HG02884 (cell line): ENCODE data around the gene TNRC6B.
"Not testable (repeated sequence)": the region's sequence is repeated elsewhere in the genome, so short reads cannot be mapped to it uniquely, and the experiment has no call there.

ENCODE experiments used
- ATAC-seq: cut with Tn5 transposase; IDR thresholded peaks from one replicate; pipeline ENCODE4 v1.9.1; 2021; ENCODE audit warnings: mild to moderate bottlenecking, moderate library complexity; ENCODE audit not compliant: unreplicated experiment

The TNRC6B gene

DNA sequence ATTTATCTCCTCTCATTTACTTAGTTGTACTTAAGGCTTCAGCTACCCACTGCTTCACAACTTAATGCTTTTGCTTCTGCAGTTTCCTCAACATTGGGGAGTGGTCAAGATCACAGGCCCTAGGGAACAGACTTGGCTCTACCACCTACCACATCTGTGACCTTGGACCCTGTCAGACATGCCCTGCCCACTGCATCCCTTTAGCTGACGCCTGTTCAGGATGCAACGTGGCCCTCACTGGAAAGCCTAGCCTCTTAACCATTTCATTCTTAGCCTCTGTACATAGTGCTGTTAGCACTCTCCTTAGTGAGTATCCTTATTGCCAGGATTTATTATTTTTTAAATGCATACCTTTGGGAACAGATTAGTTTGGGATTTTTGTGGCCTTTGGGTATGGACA is 34.4 kb downstream of the TNRC6B start:
- ATAC-seq: no peak

DNA sequence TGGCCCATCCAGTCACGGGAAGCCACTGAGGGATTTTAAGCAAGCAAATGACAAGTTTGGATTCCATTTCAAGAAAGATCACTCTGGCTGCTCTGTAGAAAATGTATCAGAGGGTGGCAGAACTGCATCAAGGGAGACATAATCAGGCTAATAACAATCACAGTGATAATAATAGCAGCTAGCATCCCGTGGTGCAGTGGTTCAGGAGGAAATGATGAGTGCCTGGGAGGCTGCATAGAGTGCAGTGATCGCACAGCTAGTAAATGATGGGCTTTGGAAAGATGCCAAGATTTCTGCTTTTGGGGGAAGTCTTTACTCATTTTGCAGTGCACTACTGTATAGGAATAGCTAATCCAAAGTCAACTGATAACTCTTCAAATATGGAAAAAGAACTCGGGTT is 35.8 kb downstream of the TNRC6B start:
- no peak for ATAC-seq

DNA sequence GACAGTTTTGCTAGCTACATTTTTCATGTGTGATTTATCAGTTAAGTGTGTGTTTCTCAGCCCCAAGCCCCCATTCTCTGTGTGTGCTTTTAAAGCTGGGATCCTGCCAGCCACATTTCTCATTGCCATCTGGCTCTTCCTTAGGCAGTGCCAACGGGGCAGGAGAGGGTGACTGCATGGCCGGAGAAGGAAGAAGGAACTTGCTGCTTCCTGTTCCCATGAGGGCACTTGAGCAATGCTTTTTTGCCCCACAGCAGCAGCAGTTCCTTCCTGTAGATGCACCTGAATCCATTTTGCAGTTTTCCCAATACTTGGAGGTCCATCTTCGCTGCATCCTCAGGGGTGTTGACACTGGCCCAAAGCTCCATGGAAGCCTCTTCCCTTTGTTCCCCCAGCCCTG is 37.5 kb downstream of the TNRC6B start:
- ATAC-seq: no peak

DNA sequence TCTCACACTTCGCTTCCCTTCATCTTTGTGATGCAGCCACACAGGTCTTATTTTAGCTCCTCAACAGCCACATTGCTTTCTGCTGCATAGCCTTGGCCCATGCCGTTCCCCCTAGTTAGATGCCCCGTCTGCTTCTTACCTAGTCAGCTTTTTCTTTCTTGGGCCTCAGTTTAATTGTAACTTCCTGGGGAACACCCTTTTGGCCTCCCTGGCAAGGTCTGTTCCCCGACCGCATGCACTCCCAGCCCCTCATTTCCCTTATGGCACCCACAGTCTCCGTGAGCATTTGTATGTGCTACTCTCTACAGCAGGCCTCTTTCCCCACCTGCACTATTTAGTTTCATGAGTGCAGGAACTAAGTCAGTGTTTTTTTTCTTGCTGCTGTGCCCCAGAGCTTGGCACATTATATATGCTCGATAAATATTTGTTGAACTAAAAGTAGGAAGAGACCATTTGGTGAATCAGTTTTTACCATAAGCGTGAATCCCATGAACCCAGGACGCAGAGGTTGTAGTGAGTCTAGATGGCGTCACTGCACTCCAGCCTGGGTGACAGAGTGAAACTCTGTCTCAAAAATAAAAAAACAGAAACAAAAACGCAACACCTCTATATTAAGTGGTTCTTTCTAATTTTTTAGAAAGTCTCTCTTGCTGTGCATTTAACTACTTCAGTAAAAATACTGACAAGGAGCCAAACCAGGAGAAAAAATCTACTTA is 38.5 kb downstream of the TNRC6B start:
- no peak for ATAC-seq

DNA sequence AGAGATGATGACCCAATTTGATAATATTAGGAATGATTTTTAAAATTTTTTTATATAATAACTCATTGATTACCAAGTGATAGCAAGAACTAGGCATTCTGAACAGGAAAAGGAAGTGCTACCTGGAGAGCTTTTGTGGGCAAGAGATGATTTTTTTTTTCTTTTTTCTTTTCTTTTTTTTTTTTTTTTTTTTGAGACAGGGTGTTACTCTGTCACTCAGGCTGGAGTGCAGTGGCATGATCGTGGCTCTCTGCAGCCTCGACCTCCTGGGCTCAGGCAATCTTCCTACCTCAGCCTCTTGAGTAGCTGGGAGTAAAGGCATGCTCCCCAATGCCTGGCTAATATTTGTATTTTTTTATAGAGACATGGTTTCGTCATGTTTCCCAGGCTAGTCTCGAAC is 40.4 kb downstream of the TNRC6B start:
- ATAC-seq: no peak

DNA sequence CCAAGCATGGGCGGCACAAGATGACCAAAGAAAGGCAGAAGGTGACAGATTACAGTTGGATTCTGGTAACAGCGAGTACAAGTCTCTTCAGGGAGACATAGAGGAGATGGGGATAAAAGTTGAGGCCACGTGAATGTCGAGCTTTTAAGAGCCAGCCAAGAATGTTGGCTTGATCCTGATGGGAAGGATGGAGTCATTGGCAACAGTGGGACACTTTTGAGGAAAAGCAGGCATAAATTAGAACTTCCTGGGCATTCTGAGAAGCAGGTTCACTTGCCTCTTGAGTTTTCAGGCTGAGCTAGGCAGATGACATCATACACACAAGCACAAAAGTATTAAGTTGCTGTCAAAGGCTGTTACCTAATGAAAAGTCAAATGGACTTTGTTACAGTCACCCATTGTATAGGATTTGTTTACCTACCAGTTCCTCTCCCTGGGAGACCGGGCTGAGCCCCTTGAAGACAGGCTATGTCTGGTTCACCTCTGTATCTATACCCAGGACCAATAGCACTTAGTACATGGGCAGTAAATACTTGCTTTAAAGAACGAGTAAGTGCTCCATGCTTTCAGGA is 41.1 kb downstream of the TNRC6B start:
- no peak for ATAC-seq

DNA sequence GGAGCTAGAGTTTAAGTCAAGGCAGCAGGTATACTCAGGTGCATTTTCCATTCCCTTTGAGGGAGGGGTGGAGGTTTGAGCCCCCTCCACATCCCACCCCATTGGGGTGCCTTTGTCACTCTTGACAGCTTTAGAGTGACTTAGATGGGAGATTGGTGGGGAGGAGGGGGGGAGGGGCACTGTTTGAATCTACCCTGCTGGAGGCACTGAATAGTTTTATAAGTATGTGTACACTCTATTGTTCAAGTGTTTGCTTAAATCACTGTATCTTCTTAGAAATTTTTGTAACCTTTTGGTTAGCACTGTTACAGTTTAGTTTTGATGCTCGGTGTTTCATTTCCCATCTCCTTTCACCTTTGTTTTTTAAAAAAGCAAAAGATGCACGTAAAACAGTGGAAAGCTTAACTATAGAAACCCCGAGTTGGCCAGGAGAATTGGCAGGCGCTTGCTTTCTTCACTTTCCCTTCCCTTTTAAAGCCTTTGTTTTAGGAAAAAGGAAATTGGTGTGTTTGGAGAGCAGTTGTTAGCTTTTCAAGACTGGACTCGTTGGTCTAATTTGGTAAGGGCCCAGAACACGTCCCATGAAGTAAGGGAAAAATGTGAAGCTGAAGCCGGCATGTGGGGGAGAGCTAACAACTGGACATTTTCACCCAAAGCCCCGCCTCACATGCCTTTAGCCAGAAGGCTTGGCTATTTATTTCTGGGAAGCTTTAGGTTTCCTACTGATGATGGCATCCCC is 42.8 kb downstream of the TNRC6B start:
- no peak for ATAC-seq

DNA sequence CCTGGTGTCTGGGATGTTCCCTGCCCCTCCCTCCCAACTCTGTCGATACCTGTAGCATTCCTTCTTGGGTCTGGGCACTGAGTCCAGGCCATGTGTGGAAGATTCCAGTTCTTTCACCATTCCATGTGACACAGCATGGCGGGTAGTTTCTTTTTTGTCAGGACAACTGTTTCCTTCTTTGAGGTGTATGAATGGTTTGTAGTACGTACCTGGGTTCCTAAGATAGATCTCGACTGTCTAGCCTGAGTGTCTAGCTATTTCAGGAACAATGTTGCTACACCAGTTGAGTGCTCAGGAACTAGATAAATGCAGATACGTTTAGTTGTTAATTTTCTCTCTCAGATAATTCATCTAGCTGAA is 43.3 kb downstream of the TNRC6B start:
- ATAC-seq: no peak

DNA sequence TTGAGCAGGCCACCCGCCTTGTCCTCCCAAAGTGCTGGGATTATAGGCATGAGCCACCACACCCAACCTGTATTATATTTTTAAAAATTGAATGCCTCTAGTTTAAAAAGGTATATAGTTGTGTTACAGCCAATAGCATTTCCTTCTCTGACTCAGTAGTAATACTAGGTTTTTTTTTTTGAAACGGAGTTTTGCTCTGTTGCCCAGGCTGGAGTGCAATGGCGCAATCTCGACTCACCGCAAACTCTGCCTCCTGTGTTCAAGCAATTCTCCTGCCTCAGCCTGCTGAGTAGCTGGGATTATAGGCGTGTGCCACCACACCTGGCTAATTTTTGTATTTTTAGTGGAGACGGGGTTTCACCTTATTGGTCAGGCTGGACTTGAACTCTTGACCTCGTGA is 45.3 kb downstream of the TNRC6B start:
- not testable (repeated sequence) for ATAC-seq

DNA sequence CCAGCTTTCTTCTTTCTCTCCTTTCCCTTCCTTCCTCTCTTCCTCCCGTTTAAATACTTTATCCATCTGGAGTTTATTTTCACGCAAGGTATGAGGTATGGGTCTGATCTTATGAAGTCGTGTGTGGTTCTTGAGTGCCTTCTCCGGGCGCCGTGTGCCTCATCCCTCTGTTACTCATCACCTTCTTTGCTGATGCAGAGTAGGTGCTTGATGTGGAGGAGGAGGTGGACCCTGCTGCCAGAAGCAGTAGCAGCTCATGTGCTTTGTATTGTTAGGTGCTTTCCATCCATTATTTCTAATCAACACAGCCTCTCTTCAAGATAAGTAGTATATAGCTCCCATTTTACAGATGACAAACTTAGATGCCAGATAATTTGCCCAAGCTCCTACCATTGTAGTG is 47.0 kb downstream of the TNRC6B start:
- no peak for ATAC-seq

DNA sequence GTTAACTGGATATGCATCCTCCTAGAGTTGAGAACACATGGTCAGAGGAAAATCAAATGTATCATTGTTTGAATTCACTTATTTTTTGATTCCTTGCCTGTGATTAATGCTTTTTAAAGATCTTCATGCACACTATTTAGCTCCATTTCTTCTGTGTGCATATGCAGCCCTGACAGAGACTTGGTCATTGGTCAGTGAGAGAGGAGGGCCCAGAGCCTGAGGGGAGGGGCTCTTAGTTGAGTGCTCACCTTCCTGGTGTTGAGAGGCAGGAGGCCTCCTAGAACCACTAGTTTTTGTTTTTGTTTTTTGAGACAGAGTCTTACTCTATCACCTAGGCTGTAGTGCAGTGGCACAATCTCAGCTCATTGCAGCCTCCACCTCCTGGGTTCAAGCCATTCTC is 48.9 kb downstream of the TNRC6B start:
- no peak for ATAC-seq

DNA sequence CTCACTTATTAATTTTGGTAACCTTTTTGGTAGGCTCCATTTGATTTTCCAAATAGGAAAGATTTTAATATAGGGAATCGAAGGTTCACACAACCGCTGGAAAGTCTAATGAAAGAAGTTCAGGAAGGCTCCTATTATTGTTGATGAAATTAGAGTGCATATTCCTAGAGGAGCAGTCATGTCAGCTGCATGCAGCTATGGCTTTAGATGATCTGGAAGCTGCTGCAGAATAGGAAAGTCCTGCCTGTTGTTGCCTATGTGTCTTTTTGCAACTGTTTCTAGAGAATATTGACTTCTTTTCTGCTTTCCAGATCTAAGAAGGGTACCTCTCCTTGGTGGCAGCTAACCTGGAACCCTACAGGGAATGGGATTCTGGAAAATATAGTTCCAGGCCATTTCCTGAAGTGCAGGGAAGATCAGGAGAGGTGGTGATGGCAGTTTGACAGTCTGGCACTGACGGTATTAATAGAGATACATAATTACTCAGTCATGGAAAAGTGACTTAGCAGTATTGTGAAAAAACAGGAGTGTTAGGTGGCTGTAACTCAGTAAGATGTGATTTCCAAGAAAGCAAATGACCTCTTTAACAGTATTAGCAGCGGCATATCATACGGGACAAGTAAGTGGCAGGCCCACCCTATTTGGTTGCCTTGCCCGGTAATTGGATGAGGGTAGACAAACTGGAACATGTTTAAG is 54.0 kb downstream of the TNRC6B start:
- no peak for ATAC-seq

DNA sequence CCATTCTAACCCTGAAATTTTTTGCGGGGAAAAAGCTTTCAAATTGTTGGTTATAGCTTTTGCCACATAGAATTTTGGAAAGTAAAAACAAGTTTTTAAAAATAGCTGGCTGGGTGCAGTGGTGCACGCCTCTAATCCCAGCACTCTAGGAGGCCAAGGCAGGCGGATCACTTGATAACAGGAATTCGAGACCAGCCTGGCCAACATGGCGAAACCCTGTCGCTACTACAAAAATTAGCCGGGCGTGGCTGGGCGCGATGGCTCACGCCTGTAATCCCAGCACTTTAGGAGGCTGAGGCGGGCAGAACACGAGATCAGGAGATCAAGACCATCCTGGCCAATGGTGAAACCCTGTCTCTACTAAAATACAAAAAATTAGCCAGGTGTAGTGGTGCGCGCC is 54.9 kb downstream of the TNRC6B start:
- no peak for ATAC-seq

DNA sequence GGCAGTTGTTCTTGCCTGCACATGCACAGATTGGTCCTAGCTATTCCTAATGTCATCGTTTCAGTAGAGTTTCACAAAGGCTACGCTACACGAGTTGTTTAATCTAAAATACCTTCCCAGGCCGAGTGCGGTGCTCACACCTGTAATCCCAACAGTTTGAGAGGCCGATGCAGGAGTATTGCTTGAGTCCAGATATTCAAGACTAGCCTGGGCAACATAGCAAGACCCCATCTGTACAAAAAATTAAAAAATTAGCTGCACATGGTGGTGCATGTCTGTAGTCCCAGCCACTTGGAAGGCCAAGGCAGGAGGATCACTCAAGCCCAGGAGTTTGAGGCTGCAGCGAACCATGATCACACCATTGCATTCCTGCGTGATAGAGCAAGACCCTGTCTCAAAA is 56.2 kb downstream of the TNRC6B start:
- ATAC-seq: no peak

DNA sequence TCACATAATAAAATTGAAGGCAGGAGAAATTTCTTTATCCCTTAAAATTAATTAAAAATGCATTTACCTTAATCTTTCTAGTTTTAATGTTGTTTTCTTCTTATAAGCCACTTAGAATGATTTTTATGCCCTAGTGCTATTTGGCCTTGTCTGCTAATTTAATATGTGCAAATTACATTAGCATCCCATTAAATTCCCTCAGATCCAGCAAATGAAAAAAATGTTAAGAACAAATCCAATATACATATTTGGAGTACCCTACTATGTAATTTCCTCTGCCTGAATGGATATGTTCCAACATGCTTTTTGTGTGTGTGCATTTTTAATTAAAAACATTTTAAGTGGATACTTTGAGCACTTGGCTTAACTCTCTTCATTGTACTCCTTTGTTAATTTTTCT is 56.9 kb downstream of the TNRC6B start:
- no peak for ATAC-seq

DNA sequence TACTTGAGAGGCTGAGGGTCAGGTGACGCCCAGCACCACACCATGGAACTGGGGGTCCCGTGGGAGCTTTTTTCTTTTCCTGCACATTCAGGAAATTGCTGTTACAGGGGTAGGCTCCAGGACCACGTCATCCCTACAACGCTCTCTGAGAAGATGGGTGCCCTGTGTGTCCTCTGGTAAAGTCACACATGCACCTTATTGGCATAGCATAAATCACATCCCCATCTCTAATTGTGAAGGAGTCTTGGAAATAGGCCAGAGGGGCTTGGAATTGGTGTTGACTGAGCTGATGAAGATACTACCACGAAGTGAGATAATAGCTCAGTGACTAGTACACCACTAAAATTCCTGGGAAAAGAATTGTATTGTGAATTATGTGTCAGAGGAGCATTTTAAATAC is 57.6 kb downstream of the TNRC6B start:
- ATAC-seq: no peak

DNA sequence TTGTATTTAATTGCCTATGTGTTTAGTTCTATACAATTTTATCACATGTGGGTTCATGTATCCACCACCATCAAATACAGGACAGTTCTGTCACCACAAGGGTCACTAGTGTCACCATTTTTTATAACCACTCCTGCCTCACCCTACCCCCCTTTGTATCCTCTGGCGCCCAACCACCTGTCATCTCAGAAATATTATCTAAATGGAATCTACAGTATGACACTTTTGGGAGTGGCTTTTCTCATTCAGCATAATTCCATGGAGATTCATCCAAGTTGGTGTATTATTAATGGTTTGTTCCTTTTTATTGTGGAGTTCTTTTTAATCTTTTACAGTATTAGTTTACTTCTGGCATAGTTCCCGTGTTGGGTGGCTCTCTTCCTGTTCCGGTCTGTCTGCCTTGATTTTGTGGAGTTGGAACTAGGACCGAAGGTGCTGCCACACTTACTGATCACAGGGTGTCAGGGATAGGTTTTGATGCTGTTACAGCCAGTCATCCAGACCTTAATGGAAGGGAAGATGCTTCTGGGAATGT is 58.5 kb downstream of the TNRC6B start:
- ATAC-seq: no peak

DNA sequence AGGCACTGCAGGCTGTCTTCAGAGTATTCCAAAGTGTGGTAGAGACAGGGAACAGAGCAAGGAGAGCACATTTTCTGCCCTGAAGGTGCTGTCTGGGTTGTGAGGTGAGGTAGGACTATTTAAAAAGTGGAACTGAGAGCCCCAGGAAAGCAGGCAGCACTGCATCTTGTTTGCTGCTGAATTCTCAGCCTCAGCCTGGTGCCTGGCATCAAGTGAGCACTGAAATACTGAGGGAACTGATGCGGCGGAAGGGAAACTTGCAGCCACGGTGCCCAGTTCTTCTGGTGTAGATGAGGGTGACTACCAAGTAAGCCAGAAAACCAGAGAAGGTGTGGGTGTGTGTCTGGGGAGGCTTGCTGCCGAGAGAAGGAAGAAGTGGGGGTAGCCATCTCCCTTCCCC is 59.5 kb downstream of the TNRC6B start:
- no peak for ATAC-seq

DNA sequence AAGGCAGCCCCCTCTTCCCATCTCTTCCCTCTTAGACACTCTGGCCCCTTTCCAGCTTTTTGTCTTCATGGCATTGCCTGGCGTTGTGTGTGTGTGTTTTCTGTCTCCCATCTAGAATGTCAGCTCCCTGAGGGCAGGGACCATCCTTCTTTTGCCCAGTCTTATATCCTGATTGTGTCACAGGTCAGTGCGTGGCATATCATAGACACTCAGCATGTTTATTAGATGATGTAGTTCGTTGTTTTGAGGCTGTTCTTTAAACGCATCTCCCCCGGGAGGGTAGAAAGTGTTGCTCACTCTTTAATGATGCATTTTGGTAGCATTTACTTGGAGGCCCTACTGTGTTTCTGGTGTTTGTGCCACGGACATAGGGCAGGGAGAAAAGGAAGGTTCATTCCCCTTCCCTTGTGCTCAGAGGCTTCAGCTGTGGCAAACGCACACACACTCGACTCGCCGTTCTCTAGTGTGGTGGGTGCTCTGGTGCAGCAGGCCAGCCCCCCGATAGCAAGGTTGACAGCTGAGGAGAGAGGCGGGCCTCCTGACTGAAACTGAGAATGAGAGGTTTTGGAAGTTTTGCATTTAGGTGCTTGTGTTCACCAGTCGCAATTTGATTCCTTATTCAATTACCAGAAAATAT is 60.2 kb downstream of the TNRC6B start:
- ATAC-seq: no peak

DNA sequence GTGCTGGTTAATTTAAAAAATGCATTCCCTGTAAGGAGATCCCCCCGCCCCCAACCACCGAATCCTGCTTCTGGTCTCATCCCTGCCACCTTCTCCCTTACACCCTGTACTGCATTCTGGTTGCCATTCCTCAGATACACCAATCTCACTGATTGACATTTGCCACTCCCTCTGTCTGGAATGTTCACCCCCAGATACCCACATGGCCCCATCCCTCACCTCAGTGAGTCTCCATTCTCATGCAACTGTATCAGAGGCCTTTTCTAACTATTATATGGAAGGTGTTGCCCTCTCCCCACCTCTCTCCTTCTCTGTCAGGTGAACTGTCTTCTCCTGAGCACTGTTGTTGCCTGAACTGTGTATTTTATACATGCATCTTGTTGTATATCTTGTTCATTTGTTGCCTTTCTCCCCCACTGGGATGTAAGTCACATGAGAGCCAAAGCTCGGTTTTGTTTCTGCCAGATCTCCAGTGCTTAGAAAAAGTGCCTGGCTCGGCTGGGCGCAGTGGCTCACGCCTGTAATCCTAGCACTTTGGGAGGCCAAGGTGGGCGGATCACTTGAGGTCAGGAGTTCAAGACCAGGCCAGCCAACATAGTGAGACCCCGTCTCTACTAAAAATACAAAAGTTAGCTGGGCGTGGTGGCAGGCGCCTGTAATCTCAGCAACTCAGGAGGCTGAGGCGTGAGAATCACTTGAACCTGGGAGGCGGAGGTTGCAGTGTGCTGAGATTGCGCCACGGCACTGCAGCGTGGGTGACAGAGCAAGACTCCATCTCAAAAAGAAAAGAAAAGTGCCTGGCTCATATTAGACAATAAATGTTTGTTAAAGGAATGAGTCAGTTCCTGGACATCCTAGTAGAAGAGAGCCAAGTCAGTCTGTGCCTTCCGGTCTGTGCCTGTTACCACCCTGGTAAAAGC is 61.0 kb downstream of the TNRC6B start:
- no peak for ATAC-seq
